ENCODE measurements around the gene PPP1R12C.
"Not testable (repeated sequence)": the region's sequence is repeated elsewhere in the genome, so short reads cannot be mapped to it uniquely, and the experiment has no call there.

Gene PPP1R12C

DNA sequence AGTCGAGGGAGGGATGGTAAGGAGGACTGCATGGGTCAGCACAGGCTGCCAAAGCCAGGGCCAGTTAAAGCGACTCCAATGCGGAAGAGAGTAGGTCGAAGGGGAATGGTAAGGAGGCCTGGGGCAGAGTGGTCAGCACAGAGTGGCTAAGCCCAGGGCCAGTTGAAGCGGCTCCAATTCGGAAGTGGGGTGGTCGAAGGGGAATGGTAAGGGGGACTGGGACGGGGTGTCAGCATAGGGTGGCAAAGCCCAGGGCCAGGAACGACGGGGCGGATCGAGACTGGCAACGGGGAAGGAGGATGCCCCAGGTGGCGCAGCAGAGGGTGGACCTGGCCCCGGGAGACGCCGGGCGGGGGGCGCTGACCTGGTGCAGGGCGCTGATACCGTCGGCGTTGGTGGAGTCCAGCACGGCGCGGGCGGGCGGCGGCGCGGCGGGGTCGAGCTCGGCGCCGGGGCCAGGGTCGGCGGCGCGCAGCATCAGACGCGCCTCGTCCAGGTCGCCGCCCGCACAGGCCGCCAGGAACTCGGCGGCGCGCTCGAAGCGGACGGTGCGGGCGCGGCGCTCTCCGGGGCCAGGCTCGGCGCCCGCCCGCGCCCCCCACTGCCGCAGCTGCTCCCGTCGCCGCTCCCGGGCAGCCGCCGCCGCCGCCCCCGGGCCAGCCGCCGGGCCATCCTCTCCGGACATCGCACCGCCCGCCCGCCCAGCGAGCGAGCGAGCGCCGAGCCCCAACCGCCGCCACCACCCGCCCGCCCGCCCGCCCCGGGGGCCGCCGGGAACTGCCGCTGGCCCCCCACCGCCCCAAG is at the start of gene PPP1R12C:
Gene PPP1R12C, minus strand, starts transcription at position 779 of the 804 bp plus-strand sequence. Its CDS starts 94 bp downstream, at position 685.
- peak; percentile 20 for DNase-seq

DNA sequence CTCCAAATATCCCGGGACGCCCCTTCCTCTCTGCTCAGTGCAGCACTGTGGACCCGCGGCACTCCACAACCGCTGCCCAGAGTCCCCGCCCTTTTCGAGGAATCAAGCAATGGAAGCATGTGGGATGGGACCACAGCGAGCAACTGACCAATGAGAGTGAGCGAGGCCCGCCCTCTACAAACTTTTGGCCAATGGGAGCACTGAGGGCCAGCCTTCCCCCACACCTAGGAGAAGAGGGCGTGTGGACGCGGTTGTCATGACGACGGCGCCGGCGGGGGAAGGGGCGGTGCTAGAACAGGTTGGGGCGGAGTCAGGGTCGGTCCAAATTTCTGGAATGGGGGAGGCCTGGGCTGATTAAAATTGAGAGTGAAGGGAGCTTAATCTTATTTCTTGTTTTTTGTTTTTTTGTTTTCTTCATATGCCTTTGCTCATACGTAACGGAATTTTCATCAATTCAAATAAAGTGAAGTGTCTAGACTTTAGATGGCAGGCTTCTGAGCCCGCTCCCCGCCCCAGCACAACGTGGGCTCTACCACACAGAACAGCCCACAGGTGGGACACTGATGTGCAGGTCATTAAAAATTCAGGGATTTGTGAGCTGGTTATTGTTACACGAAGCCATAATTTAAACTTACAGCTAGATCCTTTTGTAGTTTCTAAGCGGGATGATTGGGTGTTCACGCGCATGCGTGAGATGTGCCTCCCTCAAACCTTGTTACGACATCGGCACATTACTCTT is 49.3 kb upstream of the PPP1R12C start, which contains the start of gene DNAAF3:
Gene DNAAF3, minus strand, starts transcription at position 84 of the 739 bp plus-strand sequence. CDS start 200 bp downstream, outside the sequence.
- DNase-seq, result peak; percentile 93

DNA sequence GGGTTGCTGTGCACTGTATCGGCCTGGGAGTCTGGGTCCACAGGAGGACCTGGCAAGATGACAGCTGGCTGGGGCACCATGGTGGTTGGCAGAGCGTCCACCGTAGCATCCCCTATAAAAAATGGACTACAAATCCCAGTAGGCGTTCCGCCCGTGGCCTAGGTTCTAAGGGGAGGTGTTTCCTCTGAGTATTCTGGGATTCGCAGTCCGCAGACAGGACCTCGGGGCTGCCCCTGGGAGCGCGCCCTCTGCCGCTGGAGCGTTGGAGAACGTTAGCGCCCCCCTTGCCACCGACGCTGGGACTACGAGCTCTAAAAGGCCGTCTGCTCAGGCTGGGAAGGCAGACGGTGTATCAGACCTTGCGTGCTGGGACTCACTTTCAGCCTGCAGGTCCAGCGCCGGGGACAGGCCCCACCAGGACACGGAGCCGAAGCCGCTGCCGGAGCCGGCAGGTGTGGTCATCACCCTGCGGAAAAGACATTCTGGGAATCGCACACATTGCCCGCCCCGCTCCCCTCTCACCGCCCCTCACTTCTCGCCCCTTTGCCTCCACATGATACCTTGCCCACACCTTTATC is 48.6 kb upstream of the PPP1R12C start:
- DNase-seq, result peak; percentile 77

DNA sequence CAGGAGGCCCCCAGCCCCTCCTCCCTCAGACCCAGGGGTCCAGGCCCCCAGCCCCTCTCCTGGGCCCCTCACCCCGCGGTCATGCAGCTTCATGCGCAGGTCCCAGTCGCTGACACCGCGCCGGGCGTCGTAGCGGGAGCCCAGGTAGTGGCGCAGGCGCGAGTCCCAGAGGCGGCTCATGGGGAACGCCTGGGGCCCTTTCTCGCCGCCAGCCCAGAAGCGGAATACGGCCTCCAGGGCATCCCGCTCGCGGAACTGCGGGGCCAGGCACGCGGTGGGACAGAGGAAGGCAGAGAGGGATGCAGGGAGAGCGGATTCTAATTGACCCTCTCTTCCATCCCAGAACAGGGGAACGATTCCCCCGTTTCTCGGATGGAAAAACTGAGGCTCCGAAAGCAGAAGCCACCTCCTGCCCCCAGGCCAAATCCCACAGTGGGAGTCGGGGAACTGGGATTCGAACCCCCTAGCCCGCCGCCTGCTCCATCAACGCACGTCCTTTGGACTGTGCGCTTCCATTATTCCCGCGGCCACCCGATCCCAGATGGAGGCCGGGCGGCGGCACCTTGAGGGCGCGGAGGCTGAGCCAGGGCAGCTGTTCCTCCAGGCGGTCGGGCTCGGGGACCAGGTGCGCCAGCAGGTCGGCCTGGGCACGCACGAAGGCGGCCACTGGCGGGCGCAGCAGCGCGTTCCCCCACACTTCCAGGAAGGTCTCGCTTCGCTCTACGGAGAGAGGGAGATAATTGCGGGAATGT is 44.3 kb upstream of the PPP1R12C start:
- no peak for DNase-seq

DNA sequence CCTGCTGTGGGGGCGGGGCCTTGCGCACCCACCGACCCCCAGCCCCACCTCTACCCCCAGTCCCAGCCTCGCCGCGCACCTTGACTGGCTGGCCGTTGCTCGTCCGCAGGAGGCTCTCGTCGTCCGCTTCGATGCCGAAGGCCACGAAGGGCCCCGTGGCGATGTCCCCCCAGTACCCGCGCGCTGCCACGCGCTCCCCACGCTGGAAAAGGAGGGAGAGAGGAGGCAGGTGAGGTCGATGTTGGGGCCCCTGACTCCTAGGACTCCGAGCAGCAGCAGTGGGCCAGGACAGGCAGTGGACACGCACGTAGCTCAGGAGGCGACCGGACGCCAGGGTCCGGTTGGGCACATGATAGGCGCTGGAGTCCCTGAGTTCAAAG is 43.5 kb upstream of the PPP1R12C start:
- DNase-seq, result no peak

DNA sequence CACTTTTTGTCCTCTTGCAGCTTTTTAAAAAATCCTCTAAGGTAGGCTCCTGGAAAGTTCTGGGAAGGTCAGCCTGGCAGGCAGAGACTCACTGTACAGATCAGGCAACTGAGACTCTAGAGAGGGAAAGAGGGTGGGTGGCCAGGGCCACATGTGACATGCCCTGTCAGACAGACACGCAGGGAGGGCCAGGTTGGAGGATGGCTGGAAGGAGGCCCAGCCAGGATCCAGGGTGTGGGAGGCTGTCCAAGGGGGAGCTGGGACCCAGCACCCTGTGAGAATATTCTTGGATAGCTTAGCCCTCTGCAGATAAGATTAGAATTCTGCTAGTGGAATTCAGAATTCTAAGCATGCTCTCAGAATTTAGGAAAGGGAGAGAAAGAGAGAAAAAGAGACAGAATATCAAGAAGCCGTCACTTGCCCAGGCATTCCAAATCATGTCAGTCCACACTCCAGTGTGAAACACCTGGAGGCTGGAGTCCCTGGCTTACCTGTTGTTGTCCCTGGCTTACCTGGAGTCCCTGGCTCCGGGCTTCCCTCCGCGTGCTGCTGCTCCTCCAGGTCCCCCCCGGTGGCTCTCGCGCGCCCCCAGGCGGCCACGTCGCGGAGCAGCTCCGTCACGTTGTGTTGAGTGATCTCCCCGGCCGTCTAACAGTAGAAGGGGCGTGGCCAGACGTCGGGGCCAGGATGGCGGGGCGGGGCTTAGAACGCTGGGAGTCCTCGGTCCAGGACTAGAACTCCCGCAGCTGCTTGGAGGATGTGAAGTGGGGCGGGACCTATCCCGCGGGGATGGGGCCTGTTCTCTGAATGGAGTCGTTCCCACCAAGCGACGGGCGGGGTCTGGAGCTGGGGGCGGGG is 42.9 kb upstream of the PPP1R12C start:
- peak; percentile 96 for DNase-seq

DNA sequence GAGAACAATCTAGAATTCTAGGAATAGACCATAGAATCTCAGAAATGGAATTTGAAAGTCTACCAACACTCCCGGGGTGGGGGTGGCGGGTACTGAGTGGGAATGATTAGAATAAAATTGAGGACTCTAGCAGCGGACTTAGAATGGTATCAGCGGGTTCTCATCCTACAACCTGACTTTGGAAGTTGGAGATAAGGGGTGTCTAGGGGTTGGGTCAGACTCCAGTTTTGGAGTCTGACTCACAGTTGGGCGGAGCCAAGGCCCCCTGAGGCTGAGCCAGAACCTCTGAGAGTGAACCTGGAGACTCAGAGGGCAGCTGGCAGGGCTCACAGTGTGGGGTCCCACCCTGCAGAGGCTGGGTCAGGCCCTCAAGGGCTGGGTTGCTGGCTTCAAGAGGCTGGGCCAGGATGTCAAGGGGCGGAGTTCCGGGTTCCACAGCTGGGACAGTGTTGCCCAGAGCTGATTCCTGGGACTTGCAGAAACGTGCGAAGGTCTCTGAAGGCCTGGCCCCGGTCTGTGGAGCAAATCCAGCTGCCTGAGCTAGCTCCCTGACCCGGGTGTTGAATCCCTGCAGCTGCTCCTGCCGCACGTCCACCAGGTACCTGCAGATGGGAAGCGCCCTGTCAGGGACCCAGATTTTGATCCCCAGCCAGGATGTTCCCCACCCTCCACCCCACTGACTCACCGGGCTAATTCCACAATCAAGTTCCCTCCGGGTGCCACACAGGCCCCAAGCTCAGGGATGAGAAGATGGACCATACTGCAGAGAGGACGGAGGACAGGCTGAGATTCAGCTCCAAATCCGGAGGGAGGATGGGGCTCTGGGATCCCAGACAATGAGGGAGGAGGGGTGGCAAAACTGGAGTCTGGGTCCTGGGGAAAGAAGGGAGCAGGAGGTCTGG is 41.7 kb upstream of the PPP1R12C start:
- DNase-seq, result no peak

DNA sequence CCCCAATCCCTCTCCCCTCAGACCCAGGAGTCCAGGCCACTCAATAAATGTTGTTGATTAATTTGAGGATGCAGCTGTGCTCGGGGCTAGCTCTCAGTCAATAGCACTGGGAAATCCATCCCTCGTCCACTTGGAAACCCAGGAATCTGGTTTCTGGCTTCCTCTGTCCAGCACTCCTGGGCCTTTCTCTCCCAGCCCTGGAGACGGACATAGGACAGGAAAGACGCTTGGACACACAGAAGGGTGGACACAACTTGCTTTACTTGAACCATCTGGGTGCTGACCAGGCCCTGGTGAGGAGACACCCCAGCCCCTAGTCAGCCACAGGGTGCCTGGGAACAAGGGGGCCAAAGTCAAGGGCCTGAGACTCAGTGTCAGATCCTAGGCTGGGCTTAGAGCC is 41.0 kb upstream of the PPP1R12C start:
- no peak for DNase-seq

DNA sequence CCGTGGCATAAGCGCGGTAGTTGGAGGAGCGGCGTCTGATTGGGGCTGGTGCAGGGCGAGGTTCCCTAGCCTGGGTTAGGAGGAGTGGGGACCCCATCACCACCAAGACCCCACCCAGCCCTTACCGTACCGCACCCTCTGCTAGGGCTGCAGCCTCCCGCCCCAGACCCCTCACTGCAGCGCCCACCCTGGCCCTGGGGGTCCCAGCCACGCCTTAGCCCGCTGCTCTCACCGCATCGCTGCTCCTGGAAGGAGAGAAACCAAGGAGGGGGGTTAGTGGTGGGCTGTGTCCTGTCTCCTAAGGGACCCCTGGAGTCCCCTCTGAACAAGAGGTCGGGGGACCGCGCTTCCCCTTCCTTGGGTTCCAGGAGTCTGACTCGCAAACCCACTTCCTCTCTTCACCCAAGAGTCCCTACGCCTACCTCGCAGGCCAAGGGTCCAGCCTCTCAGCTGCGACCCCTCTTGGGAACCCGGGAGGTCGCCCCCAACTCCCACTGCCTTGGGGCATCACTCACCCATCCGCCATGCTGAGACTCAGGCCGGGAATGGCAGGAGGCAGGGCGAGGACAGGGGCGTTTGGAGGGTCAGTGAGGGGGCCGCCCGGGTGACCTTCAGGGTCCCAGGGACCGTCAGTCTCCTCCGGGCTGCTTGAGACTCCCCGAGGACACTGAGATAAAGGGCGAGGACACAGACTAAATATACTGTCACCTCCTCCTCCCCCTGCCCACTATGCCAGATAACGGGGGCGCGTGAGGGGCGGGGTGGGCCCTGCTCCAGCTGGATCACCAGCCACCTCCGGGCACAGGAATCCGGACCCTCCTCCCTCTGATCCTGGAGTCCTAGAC is 39.8 kb upstream of the PPP1R12C start, which contains the start of gene TNNI3:
Gene TNNI3, minus strand, starts transcription at position 669 of the 845 bp plus-strand sequence. Its CDS starts 143 bp downstream, at position 526.
- DNase-seq, result no peak

DNA sequence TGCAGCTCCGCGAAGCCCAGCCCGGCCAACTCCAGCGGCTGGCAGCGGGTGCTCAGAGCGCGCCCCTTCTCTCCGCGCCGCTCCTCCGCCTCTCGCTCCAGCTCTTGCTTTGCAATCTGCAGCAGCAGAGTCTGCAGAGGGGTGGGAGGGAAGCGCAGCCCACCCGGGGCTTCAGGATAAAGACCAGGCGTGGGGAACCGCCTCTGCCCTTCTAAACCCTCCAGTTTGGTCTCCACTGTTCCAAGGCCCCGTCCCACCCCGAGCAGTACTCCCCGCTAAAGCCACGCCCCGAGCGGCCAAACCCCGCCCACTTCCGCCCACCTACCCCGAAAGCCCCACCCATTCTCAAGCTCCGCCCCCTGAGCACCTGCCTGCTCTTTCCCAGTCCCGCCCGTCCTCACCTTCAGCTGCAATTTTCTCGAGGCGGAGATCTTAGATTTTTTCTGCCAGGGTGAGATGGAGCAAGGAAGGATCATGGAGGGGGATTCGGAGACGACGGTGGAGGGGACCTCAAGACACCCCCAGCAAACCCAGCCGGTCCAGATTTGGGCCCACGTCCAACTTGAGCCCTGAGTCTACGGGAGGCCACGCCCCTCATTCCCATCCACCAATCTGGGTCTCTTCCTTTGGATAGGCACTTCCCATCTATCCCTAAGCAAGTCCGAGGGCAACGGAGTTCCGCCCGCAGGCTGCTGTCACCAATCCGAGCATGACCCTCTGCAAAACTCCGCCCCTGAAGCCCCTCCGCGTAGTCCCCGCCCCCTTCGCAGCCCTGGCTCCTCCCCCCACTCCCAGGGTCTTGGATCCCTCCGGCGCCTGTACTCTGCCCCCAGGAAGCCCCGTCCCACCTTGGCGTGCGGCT is 39.0 kb upstream of the PPP1R12C start:
- DNase-seq, result peak; percentile 72

DNA sequence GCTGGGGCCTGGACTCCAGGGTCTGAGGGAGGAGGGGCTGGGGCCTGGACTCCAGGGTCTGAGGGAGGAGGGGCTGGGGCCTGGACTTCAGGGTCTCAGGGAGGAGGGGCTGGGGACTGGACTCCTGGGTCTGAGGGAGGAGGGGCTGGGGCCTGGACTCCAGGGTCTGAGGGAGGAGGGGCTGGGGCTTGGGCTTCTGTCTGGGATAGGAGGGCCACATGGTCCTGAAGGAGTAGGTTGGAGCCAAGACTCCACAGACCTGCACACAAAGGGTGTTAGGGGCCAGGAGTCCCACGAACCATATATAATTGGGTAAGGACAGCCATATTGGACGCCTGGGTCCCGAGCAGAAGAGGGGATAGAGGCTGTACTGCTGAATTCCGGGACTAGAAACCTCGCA is 38.3 kb upstream of the PPP1R12C start:
- not testable (repeated sequence) for DNase-seq

DNA sequence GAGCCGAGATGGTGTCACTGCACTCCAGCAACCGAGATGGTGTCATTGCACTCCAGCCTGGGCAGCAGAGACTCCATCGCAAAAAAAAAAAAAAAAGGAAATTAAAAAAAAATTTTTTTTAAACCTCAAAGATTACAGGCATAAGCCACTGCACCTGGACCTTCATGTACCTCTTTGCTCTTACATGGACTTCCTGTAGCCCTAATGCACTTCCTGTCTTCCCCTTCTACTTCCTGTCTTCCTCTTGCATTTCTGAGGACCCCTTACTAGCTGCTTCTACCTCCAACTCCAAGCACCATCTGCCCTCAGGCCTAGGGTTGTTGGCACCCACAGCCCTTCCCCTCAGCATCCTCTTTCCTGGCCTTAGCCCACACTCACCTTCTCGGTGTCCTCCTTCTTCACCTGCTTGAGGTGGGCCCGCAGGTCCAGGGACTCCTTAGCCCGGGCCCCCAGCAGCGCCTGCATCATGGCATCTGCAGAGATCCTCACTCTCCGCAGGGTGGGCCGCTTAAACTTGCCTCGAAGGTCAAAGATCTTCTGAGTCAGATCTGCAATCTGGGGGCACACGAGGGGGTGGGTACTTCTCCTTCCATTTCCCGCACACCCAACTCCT is 36.3 kb upstream of the PPP1R12C start:
- DNase-seq, result no peak

DNA sequence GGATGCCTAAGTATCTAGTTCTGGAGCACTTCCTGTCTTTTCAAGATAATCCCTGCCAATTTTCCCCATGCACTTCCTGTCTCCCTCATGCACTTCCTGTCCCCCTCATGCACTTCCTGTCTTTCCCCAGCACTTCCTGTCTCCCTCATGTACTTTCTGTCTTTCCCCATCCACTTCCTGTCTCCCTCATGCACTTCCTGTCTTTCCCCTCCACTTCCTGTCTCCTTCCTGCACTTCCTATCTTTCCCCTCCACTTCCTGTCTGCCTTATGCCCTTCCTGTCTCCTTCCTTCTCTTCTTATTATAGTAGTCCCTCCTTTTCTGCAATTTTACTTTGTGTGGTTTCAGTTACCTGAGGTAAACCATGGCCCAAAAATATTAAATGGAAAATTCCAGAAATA is 34.6 kb upstream of the PPP1R12C start:
- no peak for DNase-seq

DNA sequence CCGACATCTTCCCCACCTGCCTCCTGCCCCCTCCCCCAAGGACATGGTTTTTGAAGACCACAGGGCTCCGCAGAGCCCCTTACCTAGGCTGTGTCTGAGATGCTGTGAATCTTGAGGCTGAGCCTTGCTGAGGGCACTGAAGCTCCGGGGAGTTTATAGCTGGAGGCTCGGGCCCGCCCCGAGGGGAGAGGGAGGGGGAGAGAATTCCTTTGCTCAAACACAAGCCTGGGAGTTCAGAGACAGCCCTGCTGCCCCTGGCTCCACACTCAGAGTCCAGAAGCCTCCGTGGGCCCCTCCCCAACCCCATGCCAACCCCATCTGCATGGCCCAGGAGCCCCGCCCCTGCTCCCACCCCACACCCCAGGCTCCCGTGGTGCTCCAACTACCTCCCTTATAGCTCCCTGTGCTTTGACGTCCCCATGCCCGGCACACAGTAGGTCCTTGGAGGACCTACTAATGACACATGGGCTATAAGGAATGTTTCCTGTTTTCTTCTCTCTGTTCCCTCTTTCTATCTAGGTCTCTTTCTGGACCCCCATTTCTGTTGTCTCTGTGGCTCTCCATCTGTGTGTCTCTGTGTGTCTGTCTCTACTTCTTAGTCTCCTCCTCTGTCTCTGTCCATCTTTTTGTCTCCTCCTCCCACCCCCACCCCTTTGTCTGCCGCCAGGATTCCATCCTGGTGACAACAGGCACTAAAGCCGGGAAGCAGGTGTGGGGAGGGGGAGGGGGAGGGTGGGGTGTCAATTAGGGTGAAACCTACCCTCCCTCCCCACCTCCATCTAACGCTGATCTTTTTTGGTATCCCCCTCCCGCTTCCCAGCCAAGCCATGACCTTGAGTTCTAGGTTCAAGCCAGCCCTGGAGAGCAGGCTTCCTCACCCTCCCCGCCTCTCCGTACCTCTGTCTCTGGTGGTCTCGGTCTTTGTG is 31.9 kb upstream of the PPP1R12C start, which contains the start of gene TNNT1:
Gene TNNT1, minus strand, starts transcription at position 129 of the 926 bp plus-strand sequence. CDS start 2,049 bp downstream, outside the sequence.
- DNase-seq, result no peak

DNA sequence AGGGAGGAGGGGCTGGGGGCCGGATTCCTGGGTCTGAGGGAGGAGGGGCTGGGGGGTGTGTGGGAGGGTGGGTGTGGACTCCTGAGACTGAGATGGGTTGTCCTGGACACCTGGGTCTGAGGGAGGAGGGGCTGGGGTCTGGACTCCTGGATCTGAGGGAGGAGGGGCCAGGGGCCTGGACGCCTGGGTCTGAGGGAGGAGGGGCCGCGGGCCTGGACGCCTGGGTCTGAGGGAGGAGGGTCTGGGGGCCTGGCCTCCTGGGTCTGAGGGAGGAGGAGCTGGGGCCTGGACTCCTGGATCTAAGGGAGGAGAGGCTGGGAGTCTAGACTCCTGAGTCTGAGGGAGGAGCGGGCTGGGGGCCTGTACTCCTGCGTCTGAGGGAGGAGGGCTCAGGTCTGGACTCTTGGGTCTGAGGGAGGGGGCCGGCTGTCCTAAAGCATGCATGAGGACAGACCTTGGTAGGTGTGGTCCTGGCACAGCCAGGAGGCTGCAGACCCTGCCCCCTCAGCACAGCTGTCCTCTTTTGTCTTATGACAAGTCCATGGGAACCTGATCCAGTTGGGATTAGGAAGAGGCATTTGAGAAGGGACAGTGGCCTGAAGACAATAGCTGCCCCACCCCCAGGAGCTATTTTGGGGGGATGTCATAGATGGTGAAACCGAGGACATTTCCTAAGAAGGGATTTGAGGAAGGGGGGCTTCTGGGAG is 30.3 kb upstream of the PPP1R12C start:
- no peak for DNase-seq

DNA sequence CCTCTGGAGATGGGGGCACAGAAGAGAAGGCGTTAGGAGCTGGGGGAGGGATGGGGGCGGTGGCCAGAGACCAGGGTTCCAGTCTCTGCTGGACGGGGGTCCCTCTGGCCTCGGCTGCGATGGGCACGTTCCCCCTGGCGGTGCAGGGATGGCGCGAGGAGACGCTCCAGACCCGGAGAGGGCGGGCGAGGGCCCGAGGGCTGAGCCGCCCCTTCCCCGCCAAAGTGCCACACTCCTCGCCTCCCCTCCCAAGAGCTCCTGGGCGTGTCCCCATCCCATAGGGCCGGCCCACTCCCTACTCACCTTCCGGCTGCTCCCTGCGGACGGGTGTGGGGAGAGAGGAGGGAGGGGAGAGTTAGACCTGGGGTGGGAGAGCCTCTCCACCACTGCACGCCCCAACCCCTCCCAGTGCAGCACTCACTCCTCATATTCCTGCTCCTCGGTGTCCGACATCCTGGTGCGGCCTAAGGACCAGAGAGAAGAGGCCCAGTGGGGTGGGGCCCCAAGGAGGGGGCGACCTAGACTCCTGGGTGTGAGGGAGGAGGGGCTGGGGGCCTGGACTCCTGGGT is 29.4 kb upstream of the PPP1R12C start:
- DNase-seq, result no peak
